Measurements from ENCODE around the gene TRIM41. TPM values are rescaled to one million over a fixed set of nuclear protein-coding genes. Genes with fewer than 3 reads are reported as not detected.
A peak's percentile ranks its signal among the peaks of the same experiment; 100 is the strongest.

The TRIM41 gene
- total and polyA plus RNA-seq, 2 of the 13 experiments (the other 11 are each of a cell fraction or from before 2014, with no cell fraction given): 10.2 to 16.7 TPM

DNA sequence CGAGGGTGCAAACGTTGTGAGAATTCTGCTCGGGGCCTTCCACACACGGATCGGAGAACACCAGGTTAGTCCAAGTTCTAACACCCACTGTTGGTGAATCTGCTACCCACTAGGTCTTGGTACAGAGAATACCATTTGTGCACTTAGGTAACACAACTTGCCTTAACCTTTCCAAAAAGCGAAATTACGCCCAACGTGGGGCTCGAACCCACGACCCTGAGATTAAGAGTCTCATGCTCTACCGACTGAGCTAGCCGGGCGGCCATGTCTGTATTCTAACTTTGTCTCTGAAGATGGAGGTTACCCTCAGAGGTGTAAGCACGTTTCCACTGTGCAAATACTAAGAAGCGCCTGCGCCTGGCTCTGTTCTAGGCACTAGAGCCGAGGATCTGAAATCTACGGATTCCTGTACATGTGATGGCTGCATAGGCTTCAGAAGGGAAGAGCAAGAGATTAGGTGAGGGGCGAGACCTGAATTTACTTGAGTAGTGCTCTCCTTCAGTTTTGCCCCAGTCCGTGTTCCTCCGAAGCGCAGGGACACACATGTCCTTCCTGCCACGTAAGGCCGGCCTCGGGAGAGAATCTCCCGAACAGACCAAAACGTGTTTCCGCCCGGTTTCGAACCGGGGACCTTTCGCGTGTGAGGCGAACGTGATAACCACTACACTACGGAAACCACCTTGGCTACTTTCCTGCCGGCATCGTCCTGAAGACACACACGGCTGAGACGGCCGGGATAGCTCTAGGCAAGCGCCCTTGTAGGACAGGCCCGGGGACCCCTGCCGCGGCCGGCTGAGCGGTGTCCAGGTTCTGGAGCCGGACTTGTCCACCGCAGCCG is 1.1 kb upstream of the TRIM41 start (continued):
- TF ChIP-seq ARID4A (CRISPR knock-in tag; IDR thresholded peaks at IDR 0.05; ENCODE audit: borderline replicate concordance) (peak; percentile 76), TGIF2 (CRISPR knock-in tag; IDR thresholded peaks at IDR 0.05) (peak; percentile 48), ZNF234 (CRISPR knock-in tag; conservative IDR thresholded peaks at IDR 0.05) (peak; percentile 83; the same call in 1 of the 2 replicates), ZNF121 (CRISPR knock-in tag; IDR thresholded peaks at IDR 0.05) (0 out of 2 replicates have a peak, but pooled peaks have one; percentile 32), ZKSCAN8 (CRISPR knock-in tag; IDR thresholded peaks at IDR 0.05; ENCODE audit: borderline replicate concordance) (peak; percentile 71), CBX5 (CRISPR knock-in tag; IDR thresholded peaks at IDR 0.05; ENCODE audit: borderline replicate concordance) (peak; percentile 50; the same call in 1 of the 2 replicates), CBX1 (IDR thresholded peaks at IDR 0.05; ENCODE audit: low read depth) (peak; percentile 87), TRIM24 (CRISPR knock-in tag; IDR thresholded peaks at IDR 0.05) (no peak), SNRNP70 (IDR thresholded peaks at IDR 0.05; ENCODE audit: low read depth, low read length) (no peak), ZNF615 (CRISPR knock-in tag; IDR thresholded peaks at IDR 0.05; ENCODE audit: borderline replicate concordance) (no peak), MYC (CRISPR knock-in tag; IDR thresholded peaks at IDR 0.05; ENCODE audit: borderline replicate concordance) (peak; percentile 88; the same call in 1 of the 2 replicates), ZNF224 (CRISPR knock-in tag; IDR thresholded peaks at IDR 0.05) (peak; percentile 93), ZNF577 (CRISPR knock-in tag; IDR thresholded peaks at IDR 0.05; ENCODE audit: borderline replicate concordance, low read depth) (no peak), BHLHE40 (IDR thresholded peaks at IDR 0.05; ENCODE audit: low read length) (peak; percentile 57; the same call in 1 of the 2 replicates), SALL2 (CRISPR knock-in tag; IDR thresholded peaks at IDR 0.05) (peak; percentile 35; the same call in 1 of the 2 replicates), HNRNPLL (IDR thresholded peaks at IDR 0.05; ENCODE audit: low read depth, low read length, poor library complexity, severe bottlenecking) (peak; percentile 53), ZNF768 (CRISPR knock-in tag; IDR thresholded peaks at IDR 0.05) (peak; percentile 62; the same call in 1 of the 2 replicates), PLRG1 (conservative IDR thresholded peaks at IDR 0.05) (no peak), ZNF331 (CRISPR knock-in tag; IDR thresholded peaks at IDR 0.05) (peak; percentile 90), CBFB (CRISPR knock-in tag; IDR thresholded peaks at IDR 0.05) (peak; percentile 80), HHEX (CRISPR knock-in tag; IDR thresholded peaks at IDR 0.05) (no peak), SYNCRIP (IDR thresholded peaks at IDR 0.05; ENCODE audit: insufficient read depth, low read depth, low read length) (no peak), BRD4 (CRISPR knock-in tag; IDR thresholded peaks at IDR 0.05) (peak; percentile 64; the same call in 1 of the 2 replicates)
- TF ChIP-seq, protein P1, sequence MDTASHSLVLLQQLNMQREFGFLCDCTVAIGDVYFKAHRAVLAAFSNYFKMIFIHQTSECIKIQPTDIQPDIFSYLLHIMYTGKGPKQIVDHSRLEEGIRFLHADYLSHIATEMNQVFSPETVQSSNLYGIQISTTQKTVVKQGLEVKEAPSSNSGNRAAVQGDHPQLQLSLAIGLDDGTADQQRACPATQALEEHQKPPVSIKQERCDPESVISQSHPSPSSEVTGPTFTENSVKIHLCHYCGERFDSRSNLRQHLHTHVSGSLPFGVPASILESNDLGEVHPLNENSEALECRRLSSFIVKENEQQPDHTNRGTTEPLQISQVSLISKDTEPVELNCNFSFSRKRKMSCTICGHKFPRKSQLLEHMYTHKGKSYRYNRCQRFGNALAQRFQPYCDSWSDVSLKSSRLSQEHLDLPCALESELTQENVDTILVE (CRISPR knock-in tag; IDR thresholded peaks at IDR 0.05): peak; percentile 91
